A549 (cell line): ENCODE results near the gene RET.

Source experiments
- BHLHE40 ChIP-seq: IDR thresholded peaks from 2 replicates; pipeline ENCODE4 v1.6.1; 2012; ENCODE audit warnings: low read depth, low read length, inconsistent platforms
- CEBPB ChIP-seq, 2 experiments: fragments of >200 bp in 1 of 2; sonication (Bioruptor Twin) in 1 of 2; formaldehyde crosslinking in 1 of 2; IDR thresholded peaks; 2 replicates each; pipeline ENCODE4 v1.6.1; 2012 to 2016
- CHD4 ChIP-seq: fragments of 200-600 bp; sonication (generic); IDR thresholded peaks from 2 replicates; pipeline ENCODE4 v1.6.1; 2016; ENCODE audit warnings: antibody characterized with exemption, mild to moderate bottlenecking, borderline replicate concordance
- POLR2A ChIP-seq: IDR thresholded peaks from 2 replicates; pipeline ENCODE4 v1.6.1; 2012; ENCODE audit warnings: mild to moderate bottlenecking, low read length
- TF ChIP-seq, protein P1 (sequence below): IDR thresholded peaks from 2 replicates; pipeline ENCODE4 v1.6.1; 2012
- TF ChIP-seq, protein P2 (sequence below): fragments of >200 bp; sonication (Bioruptor Twin); formaldehyde crosslinking; IDR thresholded peaks from 3 replicates; pipeline ENCODE4 v1.5.1; 2016
- TF ChIP-seq, protein P3 (sequence below): fragments of 450-650 bp; IDR thresholded peaks from 2 replicates; pipeline ENCODE4 v1.6.1; 2014; ENCODE audit warnings: antibody characterized with exemption

DNA sequence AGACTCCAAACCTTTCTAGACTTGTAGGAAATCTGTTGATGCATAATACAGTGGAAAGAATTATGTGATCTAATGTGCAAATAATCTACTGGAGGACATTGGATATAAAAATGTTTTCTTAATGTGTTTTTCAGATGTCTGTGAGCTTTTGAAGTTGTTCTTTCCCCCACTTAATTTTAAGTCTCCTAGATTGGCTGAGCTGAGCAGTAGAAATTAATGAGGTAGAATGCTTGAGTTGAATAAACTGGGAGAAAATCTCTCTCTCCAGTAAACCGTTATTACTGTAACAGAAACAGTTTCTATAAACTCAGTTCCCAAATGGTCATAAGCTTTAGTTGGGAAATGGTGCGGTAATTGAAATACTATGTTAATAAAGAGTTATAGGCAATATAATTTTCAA is 77.0 kb downstream of the RET start:
- TF ChIP-seq CEBPB (IDR thresholded peaks at IDR 0.05) (no peak), CHD4 (no peak), POLR2A (no peak), BHLHE40 (no peak)
- TF ChIP-seq, protein P1, sequence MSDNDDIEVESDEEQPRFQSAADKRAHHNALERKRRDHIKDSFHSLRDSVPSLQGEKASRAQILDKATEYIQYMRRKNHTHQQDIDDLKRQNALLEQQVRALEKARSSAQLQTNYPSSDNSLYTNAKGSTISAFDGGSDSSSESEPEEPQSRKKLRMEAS, result no peak
- TF ChIP-seq, protein P2, sequence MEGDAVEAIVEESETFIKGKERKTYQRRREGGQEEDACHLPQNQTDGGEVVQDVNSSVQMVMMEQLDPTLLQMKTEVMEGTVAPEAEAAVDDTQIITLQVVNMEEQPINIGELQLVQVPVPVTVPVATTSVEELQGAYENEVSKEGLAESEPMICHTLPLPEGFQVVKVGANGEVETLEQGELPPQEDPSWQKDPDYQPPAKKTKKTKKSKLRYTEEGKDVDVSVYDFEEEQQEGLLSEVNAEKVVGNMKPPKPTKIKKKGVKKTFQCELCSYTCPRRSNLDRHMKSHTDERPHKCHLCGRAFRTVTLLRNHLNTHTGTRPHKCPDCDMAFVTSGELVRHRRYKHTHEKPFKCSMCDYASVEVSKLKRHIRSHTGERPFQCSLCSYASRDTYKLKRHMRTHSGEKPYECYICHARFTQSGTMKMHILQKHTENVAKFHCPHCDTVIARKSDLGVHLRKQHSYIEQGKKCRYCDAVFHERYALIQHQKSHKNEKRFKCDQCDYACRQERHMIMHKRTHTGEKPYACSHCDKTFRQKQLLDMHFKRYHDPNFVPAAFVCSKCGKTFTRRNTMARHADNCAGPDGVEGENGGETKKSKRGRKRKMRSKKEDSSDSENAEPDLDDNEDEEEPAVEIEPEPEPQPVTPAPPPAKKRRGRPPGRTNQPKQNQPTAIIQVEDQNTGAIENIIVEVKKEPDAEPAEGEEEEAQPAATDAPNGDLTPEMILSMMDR, result no peak
- TF ChIP-seq, protein P3, sequence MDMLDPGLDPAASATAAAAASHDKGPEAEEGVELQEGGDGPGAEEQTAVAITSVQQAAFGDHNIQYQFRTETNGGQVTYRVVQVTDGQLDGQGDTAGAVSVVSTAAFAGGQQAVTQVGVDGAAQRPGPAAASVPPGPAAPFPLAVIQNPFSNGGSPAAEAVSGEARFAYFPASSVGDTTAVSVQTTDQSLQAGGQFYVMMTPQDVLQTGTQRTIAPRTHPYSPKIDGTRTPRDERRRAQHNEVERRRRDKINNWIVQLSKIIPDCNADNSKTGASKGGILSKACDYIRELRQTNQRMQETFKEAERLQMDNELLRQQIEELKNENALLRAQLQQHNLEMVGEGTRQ, result no peak
